ENCODE data around the gene PI16. TPM values are rescaled to one million over a fixed set of nuclear protein-coding genes. Genes with fewer than 3 reads are reported as not detected.

PI16 gene
- total RNA-seq, 1 experiment from 2014 or later: 0.17 TPM

GRCh38 chr6:36912586-36912985 is 42.0 kb upstream of the PI16 start:
- Mint-ChIP-seq H3K36me3 (no peaks in the 10 kb centered on the region), H3K27ac (no peak overlapping the region), H3K4me3 (no peak overlapping the region), H3K4me1 (peaks cover 5% of the 10 kb centered on the region), H3K27me3 (ENCODE audit: low read depth) (no peaks in the 10 kb centered on the region), H3K9me3 (no peaks in the 10 kb centered on the region)
- TF ChIP-seq AFF4 (CRISPR knock-in tag; IDR thresholded peaks at IDR 0.05; ENCODE audit: borderline replicate concordance) (no peak), NFYB (CRISPR knock-in tag; conservative IDR thresholded peaks at IDR 0.05; ENCODE audit: low read depth) (no peak), CREM (CRISPR knock-in tag; IDR thresholded peaks at IDR 0.05) (no peak), ARID4B (CRISPR knock-in tag; IDR thresholded peaks at IDR 0.05; ENCODE audit: borderline replicate concordance) (no peak), FOXP1 (CRISPR knock-in tag; IDR thresholded peaks at IDR 0.05; ENCODE audit: borderline replicate concordance) (no peak), HMGA2 (CRISPR knock-in tag; IDR thresholded peaks at IDR 0.05) (no peak), ZSCAN18 (CRISPR knock-in tag; IDR thresholded peaks at IDR 0.05) (no peak), EMX1 (CRISPR knock-in tag; IDR thresholded peaks at IDR 0.05) (no peak)
- ChIA-PET CTCF (interaction anchor here (3.5 to 3.7 kb wide), 2 partner anchors 27 to 106 kb away, joined by 29 to 65 read pairs; partner anchors contain the start of gene C6orf89), POLR2A (no interaction called here)
- ATAC-seq (no peak), DNase-seq (ENCODE audit: low spot score) (no peak)

DNA sequence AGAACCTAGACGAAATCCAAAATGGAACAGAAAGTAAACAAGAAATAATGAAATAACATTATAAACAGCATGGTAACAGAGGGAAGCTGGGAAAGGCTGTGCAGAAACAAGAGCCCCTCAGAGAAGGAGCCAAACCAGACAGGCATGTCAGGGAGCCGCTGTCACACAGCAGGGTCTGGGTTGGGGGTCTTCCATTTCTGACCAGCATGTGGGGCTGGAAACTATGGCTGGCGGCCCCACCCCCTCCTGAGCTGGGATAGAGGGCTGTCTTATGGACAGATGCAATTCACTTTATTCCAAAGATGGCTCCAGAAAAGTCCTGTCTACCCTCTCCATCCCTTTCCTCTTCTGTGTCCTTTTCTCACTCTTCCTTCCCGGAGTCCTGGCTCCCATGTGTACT is 41.5 kb upstream of the PI16 start:
- Mint-ChIP-seq H3K36me3 (no peaks in the 10 kb centered on the region), H3K9me3 (no peaks in the 10 kb centered on the region), H3K4me1 (peaks cover 5% of the 10 kb centered on the region), H3K27me3 (ENCODE audit: low read depth) (no peaks in the 10 kb centered on the region), H3K27ac (no peak overlapping the region), H3K4me3 (no peak overlapping the region)
- ChIA-PET CTCF (interaction anchor here (0.5 to 3.7 kb wide), 5 partner anchors 27 to 175 kb away, joined by 3 to 65 read pairs (median 11); partner anchors contain the start of genes C6orf89 and MTCH1), POLR2A (no interaction called here)
- ATAC-seq: no peak
- no peak for DNase-seq (ENCODE audit: low spot score)
- TF ChIP-seq ZNF396 (CRISPR knock-in tag; IDR thresholded peaks at IDR 0.05; ENCODE audit: borderline replicate concordance) (no peak), RELA (CRISPR knock-in tag; IDR thresholded peaks at IDR 0.05; ENCODE audit: borderline replicate concordance) (no peak), ZNF425 (CRISPR knock-in tag; conservative IDR thresholded peaks at IDR 0.05) (no peak), IRF1 (CRISPR knock-in tag; IDR thresholded peaks at IDR 0.05) (no peak), TEAD4 (CRISPR knock-in tag; IDR thresholded peaks at IDR 0.05) (no peak), MYBL2 (CRISPR knock-in tag; IDR thresholded peaks at IDR 0.05) (no peak), ZNF317 (CRISPR knock-in tag; IDR thresholded peaks at IDR 0.05; ENCODE audit: borderline replicate concordance, low read depth) (no peak), PRRX2 (CRISPR knock-in tag; IDR thresholded peaks at IDR 0.05) (no peak), ZNF416 (CRISPR knock-in tag; IDR thresholded peaks at IDR 0.05) (no peak)
- TF ChIP-seq, protein P1, sequence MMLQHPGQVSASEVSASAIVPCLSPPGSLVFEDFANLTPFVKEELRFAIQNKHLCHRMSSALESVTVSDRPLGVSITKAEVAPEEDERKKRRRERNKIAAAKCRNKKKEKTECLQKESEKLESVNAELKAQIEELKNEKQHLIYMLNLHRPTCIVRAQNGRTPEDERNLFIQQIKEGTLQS (CRISPR knock-in tag; conservative IDR thresholded peaks at IDR 0.05): no peak
- TF ChIP-seq, protein P2, sequence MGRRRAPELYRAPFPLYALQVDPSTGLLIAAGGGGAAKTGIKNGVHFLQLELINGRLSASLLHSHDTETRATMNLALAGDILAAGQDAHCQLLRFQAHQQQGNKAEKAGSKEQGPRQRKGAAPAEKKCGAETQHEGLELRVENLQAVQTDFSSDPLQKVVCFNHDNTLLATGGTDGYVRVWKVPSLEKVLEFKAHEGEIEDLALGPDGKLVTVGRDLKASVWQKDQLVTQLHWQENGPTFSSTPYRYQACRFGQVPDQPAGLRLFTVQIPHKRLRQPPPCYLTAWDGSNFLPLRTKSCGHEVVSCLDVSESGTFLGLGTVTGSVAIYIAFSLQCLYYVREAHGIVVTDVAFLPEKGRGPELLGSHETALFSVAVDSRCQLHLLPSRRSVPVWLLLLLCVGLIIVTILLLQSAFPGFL (CRISPR knock-in tag; IDR thresholded peaks at IDR 0.05; ENCODE audit: borderline replicate concordance): no peak
